Measurements from ENCODE around the gene MAFG. TPM values are rescaled to one million over a fixed set of nuclear protein-coding genes. Genes with fewer than 3 reads are reported as not detected.

MAFG gene
- total RNA-seq, 2 experiments from 2014 or later, result 10.8 to 13.3 TPM

DNA sequence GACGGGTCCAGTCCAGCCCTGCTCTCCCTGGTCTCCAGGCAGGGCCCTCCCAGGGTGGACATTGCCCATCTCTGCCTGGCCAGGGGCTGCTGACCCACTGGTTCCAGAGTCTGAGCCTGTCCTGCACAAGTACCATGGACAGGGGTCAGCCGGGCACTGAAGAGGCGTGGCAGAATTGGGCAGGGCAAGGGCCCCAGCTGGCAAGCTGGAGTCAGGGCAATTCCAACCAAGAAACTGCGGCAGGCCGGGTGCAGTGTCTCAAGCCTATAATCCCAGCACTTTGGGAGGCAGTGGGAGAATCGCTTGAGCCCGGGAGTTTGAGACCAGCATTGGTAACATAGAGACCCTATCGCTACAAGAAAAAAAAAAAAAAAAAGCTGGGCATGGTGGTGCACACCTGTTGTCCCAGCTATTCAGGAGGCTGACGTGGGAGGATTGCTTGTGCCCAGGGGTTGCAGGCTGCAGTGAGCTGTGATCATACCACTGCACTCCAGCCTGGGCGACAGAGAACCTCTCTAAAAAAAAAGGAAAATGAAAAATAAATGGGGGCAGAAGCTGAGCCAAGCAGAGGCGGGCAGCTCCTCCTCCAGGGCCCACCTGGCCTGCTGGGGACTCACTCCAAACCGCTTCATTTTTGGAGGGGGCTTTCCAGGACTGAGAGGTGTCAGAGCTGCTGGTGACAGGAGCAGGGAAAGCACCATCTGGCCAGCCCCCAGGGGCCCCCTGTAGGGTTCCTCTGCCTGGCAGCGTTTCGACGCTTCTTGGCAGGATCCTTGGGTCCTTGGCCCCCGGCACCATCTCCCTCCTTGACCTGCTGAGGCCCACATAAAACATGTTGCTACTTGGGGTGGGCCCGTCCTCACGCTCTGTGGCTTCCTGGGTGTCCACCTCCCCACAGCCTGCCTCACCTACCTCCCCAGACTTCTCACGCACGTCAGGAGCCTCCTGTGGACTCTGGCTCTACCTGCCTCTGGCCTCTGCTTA, 2.9 kb upstream of the MAFG start:
- Mint-ChIP-seq H3K4me3 (peak overlapping the region; percentile 43), H3K27ac (no peak overlapping the region), H3K4me1 (ENCODE audit: low read depth) (peaks cover 11% of the 10 kb centered on the region), H3K9me3 (no peaks in the 10 kb centered on the region), H3K36me3 (ENCODE audit: low read depth) (no peaks in the 10 kb centered on the region), H3K27me3 (peaks cover 19% of the 10 kb centered on the region)
- TF ChIP-seq, protein P1, sequence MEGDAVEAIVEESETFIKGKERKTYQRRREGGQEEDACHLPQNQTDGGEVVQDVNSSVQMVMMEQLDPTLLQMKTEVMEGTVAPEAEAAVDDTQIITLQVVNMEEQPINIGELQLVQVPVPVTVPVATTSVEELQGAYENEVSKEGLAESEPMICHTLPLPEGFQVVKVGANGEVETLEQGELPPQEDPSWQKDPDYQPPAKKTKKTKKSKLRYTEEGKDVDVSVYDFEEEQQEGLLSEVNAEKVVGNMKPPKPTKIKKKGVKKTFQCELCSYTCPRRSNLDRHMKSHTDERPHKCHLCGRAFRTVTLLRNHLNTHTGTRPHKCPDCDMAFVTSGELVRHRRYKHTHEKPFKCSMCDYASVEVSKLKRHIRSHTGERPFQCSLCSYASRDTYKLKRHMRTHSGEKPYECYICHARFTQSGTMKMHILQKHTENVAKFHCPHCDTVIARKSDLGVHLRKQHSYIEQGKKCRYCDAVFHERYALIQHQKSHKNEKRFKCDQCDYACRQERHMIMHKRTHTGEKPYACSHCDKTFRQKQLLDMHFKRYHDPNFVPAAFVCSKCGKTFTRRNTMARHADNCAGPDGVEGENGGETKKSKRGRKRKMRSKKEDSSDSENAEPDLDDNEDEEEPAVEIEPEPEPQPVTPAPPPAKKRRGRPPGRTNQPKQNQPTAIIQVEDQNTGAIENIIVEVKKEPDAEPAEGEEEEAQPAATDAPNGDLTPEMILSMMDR (IDR thresholded peaks at IDR 0.05), result no peak
- DNase-seq (no peak), ATAC-seq (ENCODE audit: poor library complexity) (no peak)
- Histone ChIP-seq H3K9me3 (ENCODE audit: control insufficient read depth in 1 of 2, insufficient read depth in 1 of 2, low read length in 2 of 2) (no peaks in the 10 kb centered on the region), H3K27ac (ENCODE audit: low read depth in 1 of 2, low read length in 2 of 2) (no peak overlapping the region), H3K27me3 (ENCODE audit: control insufficient read depth in 1 of 2, insufficient read depth in 2 of 2, low read length in 2 of 2) (peaks cover 19 to 20% of the 10 kb centered on the region in 2 experiments), H3K4me1 (ENCODE audit: insufficient read depth, low read length) (peaks cover 29% of the 10 kb centered on the region), H3K36me3 (ENCODE audit: insufficient read depth, low read length) (no peaks in the 10 kb centered on the region), H3K4me3 (ENCODE audit: low read length) (no peak overlapping the region)
- ChIA-PET POLR2A (no interaction called here), CTCF (no interaction called here)
- intact Hi-C loops (cut with DNase I, micrococcal nuclease), result no loop called here

DNA sequence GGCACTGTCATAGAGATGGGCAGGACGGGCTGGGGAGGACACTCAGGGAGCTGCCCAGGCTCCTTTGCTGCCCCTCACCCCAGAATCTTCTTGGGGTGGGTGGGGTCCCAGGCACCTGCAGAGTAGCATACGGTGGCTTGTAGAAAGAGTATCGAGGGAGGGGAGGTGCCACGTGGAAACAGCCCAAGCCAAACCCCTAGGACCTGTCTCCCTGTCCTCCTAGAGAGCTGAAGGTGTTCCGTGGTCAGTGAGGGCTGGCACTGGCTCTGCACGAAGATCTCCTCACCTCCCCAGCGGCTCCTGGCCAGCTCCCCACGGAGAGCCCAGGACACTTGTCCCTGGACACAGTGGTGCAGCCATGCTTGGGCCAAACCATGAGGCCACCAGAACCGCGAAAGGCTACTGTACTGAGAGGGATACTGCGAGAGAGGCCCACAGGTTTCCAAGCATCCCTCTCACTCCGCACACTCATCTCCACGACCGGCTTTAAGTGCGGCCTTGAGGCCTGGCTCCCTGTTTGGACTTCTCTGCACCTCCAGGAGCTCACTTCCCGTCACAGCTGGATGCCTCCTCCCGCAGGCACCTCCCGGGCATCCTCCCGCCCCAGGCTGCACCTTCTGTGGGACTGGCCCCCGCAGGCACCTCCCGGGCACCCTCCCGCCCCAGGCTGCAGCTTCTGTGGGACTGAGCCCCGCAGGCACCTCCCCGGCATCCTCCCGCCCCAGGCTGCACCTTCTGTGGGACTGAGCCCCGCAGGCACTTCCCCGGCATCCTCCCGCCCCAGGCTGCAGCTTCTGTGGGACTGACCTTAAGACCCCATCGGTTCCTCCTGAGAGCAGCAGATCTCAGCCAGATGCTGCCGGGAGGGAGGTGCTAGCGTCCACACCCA, 2.0 kb upstream of the MAFG start:
- no peak overlapping the region for H3K4me3 ChIP-seq (ENCODE audit: low read length)
- no peak for ATAC-seq (ENCODE audit: poor library complexity)
- H3K27me3 Mint-ChIP-seq, result peaks cover 19% of the 10 kb centered on the region
- CTCF ChIA-PET, result no interaction called here
- peaks cover 15% of the 10 kb centered on the region for H3K4me1 Mint-ChIP-seq (ENCODE audit: low read depth)
- TF ChIP-seq, protein P1 (IDR thresholded peaks at IDR 0.05), result no peak
- H3K27me3 ChIP-seq (ENCODE audit: control insufficient read depth in 1 of 2, insufficient read depth in 2 of 2, low read length in 2 of 2), result peaks cover 19 to 20% of the 10 kb centered on the region in 2 experiments
- intact Hi-C loops (cut with DNase I, micrococcal nuclease), result loop anchor here (5.0 kb wide), 3 partner anchors 37 to 227 kb away; partner anchors contain the start of genes ALYREF (in 1 of the 2), ANAPC11 (in 1 of the 2), ARHGDIA (in 1 of the 2) and MRPL12 (in 1 of the 2)
- no peak overlapping the region for H3K27ac ChIP-seq (ENCODE audit: low read depth in 1 of 2, low read length in 2 of 2)
- H3K36me3 ChIP-seq (ENCODE audit: insufficient read depth, low read length), result no peaks in the 10 kb centered on the region
- POLR2A ChIA-PET, result no interaction called here
- DNase-seq, result no peak
- no peaks in the 10 kb centered on the region for H3K36me3 Mint-ChIP-seq (ENCODE audit: low read depth)
- no peaks in the 10 kb centered on the region for H3K9me3 Mint-ChIP-seq
- H3K4me1 ChIP-seq (ENCODE audit: insufficient read depth, low read length), result peaks cover 38% of the 10 kb centered on the region
- peak overlapping the region; percentile 54 for H3K4me3 Mint-ChIP-seq
- no peak overlapping the region for H3K27ac Mint-ChIP-seq
- no peaks in the 10 kb centered on the region for H3K9me3 ChIP-seq (ENCODE audit: control insufficient read depth in 1 of 2, insufficient read depth in 1 of 2, low read length in 2 of 2)

All from CD4-positive, alpha-beta T cell (primary cell).